H1 (cell line): ENCODE results near the gene OGT. TPM values are rescaled to one million over a fixed set of nuclear protein-coding genes. Genes with fewer than 3 reads are reported as not detected.

Experiments used
- CTCF ChIA-PET: fragments of 300-600 bp; sonication (Branson Sonifier 250); formaldehyde crosslinking; loops from one replicate; lab custom pipeline; 2021; ENCODE audit not compliant: partially characterized antibody; lab: Charles Lee
- POLR2A ChIA-PET: fragments of 300-600 bp; sonication (Branson Sonifier 250); formaldehyde crosslinking; loops from one replicate; lab custom pipeline; 2021; ENCODE audit warnings: inconsistent platforms; ENCODE audit not compliant: partially characterized antibody; lab: Charles Lee
- DNase-seq, 2 experiments: peaks; one replicate each; pipeline versions ENCODE4 v3.0.0 to v3.0.0-alpha.2; 2010 to 2022; ENCODE audit warnings: low spot score in 2 of 2, low read depth in 1 of 2, mixed read lengths in 1 of 2
- FAIRE-seq: peaks from 2 replicates; lab custom pipeline; 2011; peaks lifted over from hg19 to GRCh38; lab: Jason Lieb, UNC
- H2AFZ ChIP-seq: 2 replicates; pipeline ENCODE4 v1.8.1; 2012; ENCODE audit warnings: low read length, inconsistent platforms
- H2AK5ac ChIP-seq: 2 replicates; pipeline ENCODE4 v1.6.1; 2013; ENCODE audit warnings: low read depth, low read length
- H2BK120ac ChIP-seq: replicated peaks from 2 replicates; pipeline ENCODE3; 2013; ENCODE audit warnings: low read depth, low read length, inconsistent platforms
- H2BK12ac ChIP-seq: 2 replicates; pipeline ENCODE4 v1.6.1; 2013; ENCODE audit warnings: low read depth, low read length
- H2BK15ac ChIP-seq: 2 replicates; pipeline ENCODE4 v1.6.1; 2013; ENCODE audit warnings: low read length
- H2BK20ac ChIP-seq: 2 replicates; pipeline ENCODE4 v1.6.1; 2013; ENCODE audit warnings: low read length
- H2BK5ac ChIP-seq: 2 replicates; pipeline ENCODE4 v1.6.1; 2013; ENCODE audit warnings: low read depth, low read length
- H3K14ac ChIP-seq: 2 replicates; pipeline ENCODE4 v1.6.1; 2013; ENCODE audit warnings: inconsistent platforms; ENCODE audit not compliant: insufficient read length
- H3K18ac ChIP-seq: 2 replicates; pipeline ENCODE4 v1.6.1; 2013; ENCODE audit warnings: low read length; ENCODE audit errors: extremely low read depth
- H3K23ac ChIP-seq: 2 replicates; pipeline ENCODE4 v1.6.1; 2013; ENCODE audit warnings: inconsistent platforms; ENCODE audit not compliant: insufficient read length
- H3K23me2 ChIP-seq: 2 replicates; pipeline ENCODE4 v1.6.1; 2013; ENCODE audit warnings: low read depth, low read length
- H3K27ac ChIP-seq: 2 replicates; pipeline ENCODE4 v1.6.1; 2011; ENCODE audit warnings: low read depth, low read length, inconsistent platforms
- H3K27me3 ChIP-seq, 4 experiments: replicated peaks in 1 of 4; 1 replicate in 1 of 4; 2 replicates in 3 of 4; pipeline versions ENCODE4 v1.6.1 to v1.8.1; 2011 to 2013; ENCODE audit warnings: low read length in 3 of 4, mild to moderate bottlenecking in 3 of 4, inconsistent platforms in 2 of 4, mixed read lengths in 2 of 4, moderate library complexity in 1 of 4; ENCODE audit not compliant: control insufficient read depth in 3 of 4, insufficient read depth in 3 of 4; ENCODE audit errors: extremely low read depth in 1 of 4
- H3K36me3 ChIP-seq, 4 experiments: 2 replicates each; pipeline versions ENCODE4 v1.6.1 to v1.8.1; 2011 to 2013; ENCODE audit warnings: mild to moderate bottlenecking in 4 of 4, low read length in 3 of 4, moderate library complexity in 2 of 4, control low read depth in 1 of 4, inconsistent platforms in 1 of 4; ENCODE audit not compliant: insufficient read depth in 4 of 4, control insufficient read depth in 2 of 4
- H3K4ac ChIP-seq: replicated peaks from 2 replicates; pipeline ENCODE3; 2013; ENCODE audit warnings: low read length, low read depth, mixed read lengths, inconsistent platforms; ENCODE audit not compliant: insufficient read length
- H3K4me1 ChIP-seq, 4 experiments: replicated peaks in 1 of 4; 1 replicate in 1 of 4; 2 replicates in 3 of 4; pipeline versions ENCODE4 v1.6.1 to v1.8.1; 2011 to 2013; ENCODE audit warnings: low read length in 3 of 4, inconsistent platforms in 2 of 4, mixed read lengths in 1 of 4; ENCODE audit not compliant: insufficient read depth in 4 of 4, control insufficient read depth in 3 of 4
- H3K4me2 ChIP-seq, 2 experiments: 2 replicates each; pipeline versions ENCODE4 v1.6.1 to v1.8.1; 2011 to 2013; ENCODE audit warnings: low read depth in 2 of 2, low read length in 2 of 2, control low read depth in 1 of 2, inconsistent platforms in 1 of 2, mild to moderate bottlenecking in 1 of 2; ENCODE audit not compliant: insufficient read depth in 1 of 2
- H3K4me3 ChIP-seq, 4 experiments: fragments of 200-600, 300-600 bp in 1 of 4; sonication (generic), shearing (Covaris generic), sonication (Bioruptor Twin) in 1 of 4; 2 replicates each; pipeline versions ENCODE4 v1.5.1 to v1.8.1; 2011 to 2016; ENCODE audit warnings: low read length in 4 of 4, low read depth in 3 of 4, control low read depth in 2 of 4, inconsistent platforms in 2 of 4, mild to moderate bottlenecking in 2 of 4, mixed read lengths in 1 of 4, moderate library complexity in 1 of 4; ENCODE audit not compliant: insufficient read depth in 2 of 4; ENCODE audit errors: extremely low read depth in 1 of 4
- H3K56ac ChIP-seq: replicated peaks from 2 replicates; pipeline ENCODE3; 2013; ENCODE audit warnings: low read depth, mild to moderate bottlenecking, mixed read lengths, low read length, inconsistent platforms; ENCODE audit not compliant: insufficient read length
- H3K79me1 ChIP-seq: 2 replicates; pipeline ENCODE4 v1.6.1; 2013; ENCODE audit warnings: low read depth, low read length, control low read depth
- H3K79me2 ChIP-seq, 2 experiments: 2 replicates each; pipeline versions ENCODE4 v1.6.1 to v1.8.1; 2012 to 2013; ENCODE audit warnings: low read length in 2 of 2, mild to moderate bottlenecking in 2 of 2, inconsistent platforms in 1 of 2; ENCODE audit not compliant: insufficient read depth in 2 of 2, control insufficient read depth in 1 of 2
- H3K9ac ChIP-seq, 4 experiments: replicated peaks in 1 of 4; 1 replicate in 1 of 4; 2 replicates in 3 of 4; pipeline versions ENCODE4 v1.6.1 to v1.8.1; 2011 to 2013; ENCODE audit warnings: low read depth in 3 of 4, low read length in 3 of 4, control low read depth in 2 of 4, mild to moderate bottlenecking in 2 of 4, moderate library complexity in 2 of 4, inconsistent platforms in 1 of 4; ENCODE audit errors: extremely low read depth in 1 of 4
- H3K9me3 ChIP-seq, 2 experiments: 2 replicates each; pipeline versions ENCODE4 v1.6.1 to v1.8.1; 2012 to 2013; ENCODE audit warnings: mild to moderate bottlenecking in 2 of 2, moderate library complexity in 2 of 2, control low read depth in 1 of 2, inconsistent platforms in 1 of 2, low read depth in 1 of 2, low read length in 1 of 2, mixed read lengths in 1 of 2; ENCODE audit not compliant: insufficient read depth in 2 of 2
- H4K20me1 ChIP-seq, 2 experiments: replicated peaks in 1 of 2; 2 replicates each; pipeline versions ENCODE3 to v1.8.1; 2011 to 2013; ENCODE audit warnings: inconsistent platforms in 2 of 2, low read length in 2 of 2, mild to moderate bottlenecking in 1 of 2; ENCODE audit not compliant: insufficient read depth in 2 of 2, control insufficient read depth in 1 of 2
- H4K5ac ChIP-seq: 2 replicates; pipeline ENCODE4 v1.6.1; 2013; ENCODE audit warnings: low read length, low read depth, mixed read lengths, inconsistent platforms; ENCODE audit not compliant: insufficient read length
- H4K8ac ChIP-seq: 2 replicates; pipeline ENCODE4 v1.8.0; 2013; ENCODE audit warnings: mild to moderate bottlenecking, moderate library complexity, low read length, inconsistent platforms; ENCODE audit not compliant: insufficient read depth; ENCODE audit errors: extremely low read depth
- H4K91ac ChIP-seq: replicated peaks from 2 replicates; pipeline ENCODE3; 2013; ENCODE audit warnings: low read length, mixed read lengths, inconsistent platforms; ENCODE audit not compliant: insufficient read length
- CBX5 ChIP-seq: fragments of 300-800, 300-1000 bp; sonication (generic); IDR thresholded peaks from 2 replicates; pipeline ENCODE4 v1.7.1; 2016; ENCODE audit warnings: antibody characterized with exemption, low read length, low read depth
- CTBP2 ChIP-seq: IDR thresholded peaks from 2 replicates; pipeline ENCODE4 v1.7.0; 2011; ENCODE audit warnings: borderline replicate concordance, mild to moderate bottlenecking, moderate library complexity, mixed read lengths, low read length; ENCODE audit not compliant: insufficient read depth, insufficient read length
- HDAC2 ChIP-seq, 2 experiments: fragments of 300-600 bp in 1 of 2; sonication (generic) in 1 of 2; IDR thresholded peaks; 2 replicates each; pipeline ENCODE4 v1.6.1; 2011 to 2012; ENCODE audit warnings: low read depth in 2 of 2, low read length in 2 of 2, mild to moderate bottlenecking in 2 of 2, moderate library complexity in 2 of 2, borderline replicate concordance in 1 of 2, inconsistent platforms in 1 of 2
- KDM1A ChIP-seq: fragments of 200-600, 300-600 bp; sonication (generic); IDR thresholded peaks from 2 replicates; pipeline ENCODE4 v1.7.1; 2016; ENCODE audit warnings: mild to moderate bottlenecking, low read length, borderline replicate concordance
- PHF8 ChIP-seq: fragments of 200-600 bp; sonication (generic); conservative IDR thresholded peaks from 2 replicates; pipeline ENCODE4 v1.7.1; 2012; ENCODE audit warnings: low read depth, mild to moderate bottlenecking, inconsistent platforms, low read length, moderate library complexity
- POLR2A ChIP-seq, 2 experiments: IDR thresholded peaks; 1 replicate in 1 of 2; 2 replicates in 1 of 2; pipeline ENCODE4 v1.6.1; 2011; ENCODE audit warnings: low read depth in 2 of 2, low read length in 2 of 2, mild to moderate bottlenecking in 2 of 2; ENCODE audit errors: control extremely low read depth in 1 of 2
- SIX5 ChIP-seq: IDR thresholded peaks from 2 replicates; pipeline ENCODE4 v1.6.1; 2011; ENCODE audit warnings: mild to moderate bottlenecking, low read depth, low read length
- YY1 ChIP-seq: IDR thresholded peaks from 2 replicates; pipeline ENCODE4 v1.6.1; 2011; ENCODE audit warnings: low read depth, mild to moderate bottlenecking, low read length
- WGBS, 2 experiments: shearing (Covaris generic) in 1 of 2; methylation state at CpG; one replicate each; pipeline versions ENCODE4 v1.1.6 to v1.1.7; 2013 to 2015; ENCODE audit warnings: low lambda C conversion rate in 2 of 2, mixed read lengths in 2 of 2, inconsistent platforms in 1 of 2, low coverage in 1 of 2, missing lambda C conversion rate in 1 of 2; ENCODE audit not compliant: insufficient replicate concordance in 2 of 2, insufficient coverage in 1 of 2, insufficient read length in 1 of 2; ENCODE audit errors: extremely low coverage in 1 of 2, missing lambda C conversion rate in 1 of 2; 5-methylcytosine and 5-hydroxymethylcytosine counted together
- polyA plus RNA-seq, 7 experiments: library from polyadenylated mRNA; depleted of rRNA in 3 of 7; stranded (reverse) in 5 of 7; unstranded in 2 of 7; fragments of >200 nt in 5 of 7; fragments of 200-250 nt in 2 of 7; gene quantifications; 1 replicate in 5 of 7; 2 replicates in 1 of 7; 4 replicates in 1 of 7; pipeline versions ENCODE4 v1.2.1 to v1.2.3, GENCODE V29; 2011 to 2013; ENCODE audit warnings: missing spikeins in 2 of 7, mixed read lengths in 2 of 7
- total RNA-seq: library from RNA; stranded (reverse); fragmentation: NEBNext Ultra II Directional; extraction: Animal tissue kit (Norgen Biotek cat#: 25700); gene quantifications from 2 replicates; pipeline ENCODE4 v1.2.1, GENCODE V29; 2021
- TF ChIP-seq, protein P1 (sequence below): IDR thresholded peaks from 2 replicates; pipeline ENCODE4 v1.6.1; 2012; ENCODE audit warnings: inconsistent platforms

OGT gene
- total and polyA plus RNA-seq, 2 of the 8 experiments (the other 6 are each of a cell fraction or from before 2014, with no cell fraction given), result 130 to 169 TPM

GRCh38 chrX:71541210-71542022 lies 8.5 kb downstream of the OGT start:
- Histone ChIP-seq H3K27me3 (no peaks in the 10 kb centered on the region), H2BK12ac (no peak overlapping the region), H2AK5ac (no peak overlapping the region), H2BK20ac (no peak overlapping the region), H3K9me3 (no peaks in the 10 kb centered on the region), H3K4me1 (peaks cover 0 to 4% (median 1%) of the 10 kb centered on the region in 4 experiments; a peak in 2 of 7 replicates), H3K9ac (peak overlapping the region in 1 of 4 experiments; percentile 49; a peak in 1 of 7 replicates), H4K5ac (no peak overlapping the region), H3K79me1 (no peaks in the 10 kb centered on the region), H3K14ac (no peak overlapping the region), H3K36me3 (peaks cover 0 to 55% (median 7%) of the 10 kb centered on the region in 4 experiments; a peak in 5 of 8 replicates), H3K23me2 (no peaks in the 10 kb centered on the region), H2BK15ac (no peak overlapping the region), H2BK5ac (no peak overlapping the region), H3K4ac (no peak overlapping the region), H4K91ac (no peak overlapping the region), H3K4me2 (peak overlapping the region in 1 of 2 experiments; percentile 2; a peak in 1 of 4 replicates), H3K79me2 (peaks cover 21 to 99% of the 10 kb centered on the region in 2 experiments), H3K23ac (no peak overlapping the region), H4K20me1 (peaks cover 14 to 22% of the 10 kb centered on the region in 2 experiments), H3K56ac (no peak overlapping the region), H2BK120ac (no peak overlapping the region), H4K8ac (no peak overlapping the region), H2AFZ (no peak overlapping the region), H3K27ac (no peak overlapping the region), H3K4me3 (no peak overlapping the region), H3K18ac (no peak overlapping the region)
- FAIRE-seq (no peak), DNase-seq (no peak)
- TF ChIP-seq SIX5 (no peak), HDAC2 (IDR thresholded peaks at IDR 0.05; ENCODE audit: borderline replicate concordance in 1 of 2, low read depth in 2 of 2, low read length in 2 of 2) (no peak), YY1 (no peak), POLR2A (IDR thresholded peaks at IDR 0.05; ENCODE audit: control extremely low read depth in 1 of 2, low read depth in 2 of 2, low read length in 2 of 2) (no peak), KDM1A (no peak), PHF8 (no peak), CBX5 (no peak), CTBP2 (no peak)
- TF ChIP-seq, protein P1, sequence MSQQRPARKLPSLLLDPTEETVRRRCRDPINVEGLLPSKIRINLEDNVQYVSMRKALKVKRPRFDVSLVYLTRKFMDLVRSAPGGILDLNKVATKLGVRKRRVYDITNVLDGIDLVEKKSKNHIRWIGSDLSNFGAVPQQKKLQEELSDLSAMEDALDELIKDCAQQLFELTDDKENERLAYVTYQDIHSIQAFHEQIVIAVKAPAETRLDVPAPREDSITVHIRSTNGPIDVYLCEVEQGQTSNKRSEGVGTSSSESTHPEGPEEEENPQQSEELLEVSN, result no peak
- WGBS, 2 experiments, result 88% methylated on average over 8 of the region's 8 CpGs; no CpG with 5 or more reads in 1 of the 2 experiments
- ChIA-PET POLR2A (interaction anchor here (0.6 to 7.0 kb wide), 2 partner anchors 8 to 106 kb away, joined by 3 to 60 read pairs; partner anchors contain the start of gene OGT), CTCF (interaction anchor here (0.7 kb wide), 1 partner anchor 632 kb away, joined by 3 read pairs; no protein-coding TSS in a partner anchor)
